WTC11 (cell line): ENCODE measurements around the gene TULP1. TPM values are rescaled to one million over a fixed set of nuclear protein-coding genes. Genes with fewer than 3 reads are reported as not detected.

Experiments used
- ATAC-seq: fragments of 200-7000 bp; cut with Tn5 transposase; 2 replicates; pipeline ENCODE4 v1.10.0; 2021; ENCODE audit warnings: mild to moderate bottlenecking, moderate library complexity
- CTCF ChIA-PET: fragments of 300-600 bp; sonication (Branson Sonifier 250); formaldehyde crosslinking; loops from one replicate; lab custom pipeline; 2021; ENCODE audit warnings: antibody characterized with exemption; lab: Charles Lee
- POLR2A ChIA-PET: fragments of 350-600 bp; sonication (Branson Sonifier 250); formaldehyde crosslinking; loops from one replicate; lab custom pipeline; 2021; ENCODE audit warnings: antibody characterized with exemption; lab: Charles Lee
- DNase-seq: peaks from one replicate; pipeline ENCODE4 v3.0.0; 2021; ENCODE audit warnings: low spot score
- H3K27ac Mint-ChIP-seq: 2 replicates; pipeline ENCODE4 v1.8.0; 2021; ENCODE audit warnings: mixed read lengths
- H3K27me3 Mint-ChIP-seq: 2 replicates; pipeline ENCODE4 v1.8.0; 2021; ENCODE audit warnings: low read depth, mild to moderate bottlenecking, moderate library complexity, mixed read lengths
- H3K36me3 Mint-ChIP-seq: 2 replicates; pipeline ENCODE4 v1.8.0; 2021; ENCODE audit warnings: mixed read lengths
- H3K4me1 Mint-ChIP-seq: 2 replicates; pipeline ENCODE4 v1.8.0; 2022; ENCODE audit warnings: mixed read lengths
- H3K4me3 Mint-ChIP-seq: 2 replicates; pipeline ENCODE4 v1.8.0; 2021; ENCODE audit warnings: mild to moderate bottlenecking, moderate library complexity, mixed read lengths
- H3K9me3 Mint-ChIP-seq: 2 replicates; pipeline ENCODE4 v1.8.0; 2021; ENCODE audit warnings: mixed read lengths
- EMX1 ChIP-seq: fragments of 250-450 bp; sonication (Bioruptor Pico); IDR thresholded peaks from 2 replicates; pipeline ENCODE4 v1.8.0; 2021; ENCODE audit warnings: mild to moderate bottlenecking
- ETV6 ChIP-seq: sonication (generic); formaldehyde crosslinking; IDR thresholded peaks from 2 replicates; pipeline ENCODE4 v1.8.1; 2022; ENCODE audit warnings: mild to moderate bottlenecking, missing genetic modification reagents
- FOXP1 ChIP-seq: sonication (generic); formaldehyde crosslinking; IDR thresholded peaks from 2 replicates; pipeline ENCODE4 v1.8.0; 2022; ENCODE audit warnings: missing genetic modification reagents, mild to moderate bottlenecking, moderate library complexity, borderline replicate concordance
- GTF2I ChIP-seq: fragments of 250-450 bp; sonication (Bioruptor Pico); conservative IDR thresholded peaks from 2 replicates; pipeline ENCODE4 v1.4.0; 2021; ENCODE audit warnings: mild to moderate bottlenecking
- KAT7 ChIP-seq: sonication (generic); formaldehyde crosslinking; IDR thresholded peaks from 2 replicates; pipeline ENCODE4 v1.8.1; 2023; ENCODE audit warnings: missing genetic modification reagents, mild to moderate bottlenecking, borderline replicate concordance
- NR1H2 ChIP-seq: sonication (generic); formaldehyde crosslinking; IDR thresholded peaks from 2 replicates; pipeline ENCODE4 v1.9.0; 2021; ENCODE audit warnings: mild to moderate bottlenecking, moderate library complexity, missing genetic modification reagents
- NR2C2 ChIP-seq: sonication (generic); formaldehyde crosslinking; IDR thresholded peaks from 2 replicates; pipeline ENCODE4 v1.8.0; 2022; ENCODE audit warnings: mild to moderate bottlenecking, missing genetic modification reagents
- RORB ChIP-seq: fragments of 250-450 bp; sonication (Bioruptor Pico); IDR thresholded peaks from 2 replicates; pipeline ENCODE4 v1.9.0; 2021; ENCODE audit warnings: mild to moderate bottlenecking
- SOX15 ChIP-seq: fragments of 250-450 bp; sonication (Bioruptor Pico); IDR thresholded peaks from 2 replicates; pipeline ENCODE4 v1.9.0; 2021; ENCODE audit warnings: mild to moderate bottlenecking
- TEAD4 ChIP-seq: sonication (generic); formaldehyde crosslinking; IDR thresholded peaks from 2 replicates; pipeline ENCODE4 v1.8.0; 2022; ENCODE audit warnings: mild to moderate bottlenecking, missing genetic modification reagents
- ZNF121 ChIP-seq: sonication (generic); formaldehyde crosslinking; IDR thresholded peaks from 2 replicates; pipeline ENCODE4 v1.8.0; 2023; ENCODE audit warnings: missing genetic modification reagents
- ZNF138 ChIP-seq: sonication (generic); formaldehyde crosslinking; conservative IDR thresholded peaks from 2 replicates; pipeline ENCODE4 v1.8.1; 2022; ENCODE audit warnings: mild to moderate bottlenecking, moderate library complexity, missing genetic modification reagents
- ZNF423 ChIP-seq: fragments of 250-450 bp; sonication (Bioruptor Pico); IDR thresholded peaks from 2 replicates; pipeline ENCODE4 v2.1.2; 2022; ENCODE audit warnings: mild to moderate bottlenecking, moderate library complexity
- total RNA-seq: library from RNA; stranded (reverse); gene quantifications from 3 replicates; pipeline ENCODE4 v1.2.3, GENCODE V29; 2021
- TF ChIP-seq, protein P1 (sequence below): sonication (generic); formaldehyde crosslinking; IDR thresholded peaks from 2 replicates; pipeline ENCODE4 v1.8.1; 2022; ENCODE audit warnings: low read depth, missing genetic modification reagents, borderline replicate concordance
- TF ChIP-seq, protein P2 (sequence below): fragments of 250-450 bp; sonication (Bioruptor Pico); IDR thresholded peaks from 2 replicates; pipeline ENCODE4 v2.1.2; 2022; ENCODE audit warnings: mild to moderate bottlenecking, moderate library complexity
- TF ChIP-seq, protein P3 (sequence below): sonication (generic); formaldehyde crosslinking; IDR thresholded peaks from 2 replicates; pipeline ENCODE4 v1.8.1; 2023; ENCODE audit warnings: mild to moderate bottlenecking, missing genetic modification reagents
- TF ChIP-seq, protein P4 (sequence below): sonication (generic); formaldehyde crosslinking; IDR thresholded peaks from 2 replicates; pipeline ENCODE4 v1.8.1; 2023; ENCODE audit warnings: mild to moderate bottlenecking, missing genetic modification reagents, moderate library complexity

TULP1 gene
- total RNA-seq, 1 experiment from 2014 or later, result 2.9 TPM

DNA sequence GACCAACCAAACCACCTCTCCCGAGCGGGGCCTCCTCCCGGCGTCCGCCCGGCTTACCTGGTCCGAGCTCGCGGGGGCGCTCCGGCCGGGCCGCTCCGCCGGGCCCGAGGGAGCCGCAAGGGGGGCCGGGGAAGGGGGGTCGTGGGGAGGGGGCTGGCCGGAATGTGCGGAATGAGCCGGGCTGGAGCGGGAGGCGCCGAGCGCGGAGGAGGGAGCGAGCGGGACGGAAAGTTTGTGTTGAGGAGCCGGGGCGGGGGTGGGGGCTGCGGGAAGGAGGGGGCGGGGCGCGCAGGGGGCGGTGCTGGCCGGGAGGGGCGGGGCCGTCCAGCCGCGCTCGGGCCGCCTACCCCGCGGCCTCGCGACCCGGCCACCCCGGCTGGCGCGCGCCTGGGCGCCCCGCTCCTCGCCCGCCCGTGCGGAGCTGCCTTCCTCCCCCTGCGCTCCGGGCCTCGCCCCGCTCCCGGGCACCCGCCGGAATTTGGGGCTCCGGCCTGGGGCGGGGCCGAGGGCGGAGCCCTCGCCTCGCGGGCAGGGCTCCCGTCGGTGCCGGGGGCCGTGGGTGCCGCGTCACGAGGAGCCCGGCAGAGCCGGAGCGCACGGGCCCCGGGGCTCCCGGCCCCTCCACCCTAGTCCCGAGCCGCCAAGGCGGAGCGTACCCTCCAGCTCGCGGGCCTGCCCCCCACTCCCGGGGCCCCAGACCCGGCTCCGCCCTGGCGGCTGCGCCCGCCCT is 15.7 kb downstream of the TULP1 start, which contains the start of gene TEAD3:
TEAD3 (minus strand) TSS at position 239 of the 730 bp plus-strand sequence.
- DNase-seq, result peak; percentile 89
- peaks cover 64% of the 10 kb centered on the region for H3K4me1 Mint-ChIP-seq
- no peaks in the 10 kb centered on the region for H3K36me3 Mint-ChIP-seq
- 0 out of 2 replicates have a peak, but pooled peaks have one; percentile 26 for TF ChIP-seq EMX1 (CRISPR knock-in tag)
- TF ChIP-seq SOX15 (CRISPR knock-in tag), result no peak
- no peak for TF ChIP-seq NR1H2 (CRISPR knock-in tag)
- no peak for TF ChIP-seq GTF2I (CRISPR knock-in tag)
- TF ChIP-seq ETV6 (CRISPR knock-in tag), result no peak; the same call in 1 of the 2 replicates
- TF ChIP-seq, protein P1, sequence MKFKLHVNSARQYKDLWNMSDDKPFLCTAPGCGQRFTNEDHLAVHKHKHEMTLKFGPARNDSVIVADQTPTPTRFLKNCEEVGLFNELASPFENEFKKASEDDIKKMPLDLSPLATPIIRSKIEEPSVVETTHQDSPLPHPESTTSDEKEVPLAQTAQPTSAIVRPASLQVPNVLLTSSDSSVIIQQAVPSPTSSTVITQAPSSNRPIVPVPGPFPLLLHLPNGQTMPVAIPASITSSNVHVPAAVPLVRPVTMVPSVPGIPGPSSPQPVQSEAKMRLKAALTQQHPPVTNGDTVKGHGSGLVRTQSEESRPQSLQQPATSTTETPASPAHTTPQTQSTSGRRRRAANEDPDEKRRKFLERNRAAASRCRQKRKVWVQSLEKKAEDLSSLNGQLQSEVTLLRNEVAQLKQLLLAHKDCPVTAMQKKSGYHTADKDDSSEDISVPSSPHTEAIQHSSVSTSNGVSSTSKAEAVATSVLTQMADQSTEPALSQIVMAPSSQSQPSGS, result no peak
- peak within 1 kb of the TSS; percentile 88 for H3K27ac Mint-ChIP-seq
- peak within 1 kb of the TSS; percentile 78 for H3K4me3 Mint-ChIP-seq
- peak; percentile 38 for ATAC-seq
- H3K9me3 Mint-ChIP-seq, result no peaks in the 10 kb centered on the region
- CTCF ChIA-PET, result interaction anchor here (1.0 to 2.1 kb wide), 15 partner anchors 9 to 240 kb away, joined by 3 to 9 read pairs (median 6); partner anchors contain the start of genes ARMC12, PPARD, RPL10A and ZNF76
- peaks cover 23% of the 10 kb centered on the region for H3K27me3 Mint-ChIP-seq
- POLR2A ChIA-PET, result interaction anchor here (0.6 to 5.3 kb wide), 18 partner anchors 7 to 243 kb away, joined by 3 to 54 read pairs (median 3); partner anchors contain the start of genes FANCE and ZNF76

DNA sequence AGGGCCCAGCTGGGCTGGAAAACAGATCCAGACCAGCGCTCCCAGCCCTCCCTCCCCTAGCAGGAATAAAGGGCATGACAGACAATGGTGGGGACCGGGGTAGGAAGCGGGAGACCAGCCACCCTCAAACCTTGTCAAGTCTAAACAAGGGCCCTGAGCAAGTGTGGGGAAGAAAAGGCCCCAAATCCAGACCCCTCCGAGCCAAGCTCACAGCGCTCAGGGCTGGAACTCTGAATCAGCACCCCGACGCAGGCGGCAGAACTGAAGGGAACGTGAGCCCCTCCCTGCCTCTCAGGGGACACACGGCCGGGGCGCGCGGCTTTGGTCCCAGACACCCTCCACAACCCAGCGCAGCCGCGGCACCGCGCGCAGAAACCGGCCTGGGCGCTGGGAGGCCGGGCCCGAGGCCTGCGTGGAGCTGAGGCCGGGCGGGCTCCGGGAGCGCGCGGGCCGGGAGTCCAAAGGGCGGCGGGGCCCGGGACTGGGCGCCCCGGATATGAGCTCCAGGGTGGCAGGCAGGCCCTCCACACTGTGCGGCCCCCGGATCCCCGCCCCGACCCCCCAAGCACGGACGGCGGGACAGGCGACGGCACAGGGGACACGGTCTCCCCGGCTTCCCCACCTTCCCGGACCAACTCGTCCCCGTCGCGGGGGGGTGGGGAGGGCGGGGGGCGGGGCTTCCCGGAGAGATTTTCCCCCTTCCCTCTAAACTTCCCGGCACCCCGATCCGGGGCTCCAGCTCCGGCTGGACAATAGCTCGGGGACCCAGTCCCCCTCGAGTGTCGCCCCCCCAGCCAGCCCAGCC is 16.5 kb downstream of the TULP1 start:
- TF ChIP-seq GTF2I (CRISPR knock-in tag), result 0 out of 2 replicates have a peak, but pooled peaks have one; percentile 6
- peak; percentile 79 for TF ChIP-seq ZNF121
- TF ChIP-seq TEAD4, result no peak
- TF ChIP-seq ZNF423 (CRISPR knock-in tag), result 0 out of 2 replicates have a peak, but pooled peaks have one; percentile 7
- TF ChIP-seq, all 79 proteins: peak for 3
- Mint-ChIP-seq H3K27ac (peak overlapping the region; percentile 51; the same call in 1 of the 2 replicates), H3K4me3 (peak overlapping the region; percentile 78), H3K36me3 (no peaks in the 10 kb centered on the region), H3K4me1 (peaks cover 70% of the 10 kb centered on the region), H3K27me3 (peaks cover 23% of the 10 kb centered on the region), H3K9me3 (no peaks in the 10 kb centered on the region)
- ATAC-seq (no peak), DNase-seq (peak; percentile 51)
- CTCF ChIA-PET, result interaction anchor here (0.8 to 2.1 kb wide), 11 partner anchors 8 to 237 kb away, joined by 3 to 9 read pairs (median 5); partner anchors contain the start of genes RPL10A and ZNF76
- POLR2A ChIA-PET, result interaction anchor here (0.6 to 5.3 kb wide), 10 partner anchors 10 to 244 kb away, joined by 3 to 54 read pairs (median 3); no protein-coding TSS in a partner anchor

DNA sequence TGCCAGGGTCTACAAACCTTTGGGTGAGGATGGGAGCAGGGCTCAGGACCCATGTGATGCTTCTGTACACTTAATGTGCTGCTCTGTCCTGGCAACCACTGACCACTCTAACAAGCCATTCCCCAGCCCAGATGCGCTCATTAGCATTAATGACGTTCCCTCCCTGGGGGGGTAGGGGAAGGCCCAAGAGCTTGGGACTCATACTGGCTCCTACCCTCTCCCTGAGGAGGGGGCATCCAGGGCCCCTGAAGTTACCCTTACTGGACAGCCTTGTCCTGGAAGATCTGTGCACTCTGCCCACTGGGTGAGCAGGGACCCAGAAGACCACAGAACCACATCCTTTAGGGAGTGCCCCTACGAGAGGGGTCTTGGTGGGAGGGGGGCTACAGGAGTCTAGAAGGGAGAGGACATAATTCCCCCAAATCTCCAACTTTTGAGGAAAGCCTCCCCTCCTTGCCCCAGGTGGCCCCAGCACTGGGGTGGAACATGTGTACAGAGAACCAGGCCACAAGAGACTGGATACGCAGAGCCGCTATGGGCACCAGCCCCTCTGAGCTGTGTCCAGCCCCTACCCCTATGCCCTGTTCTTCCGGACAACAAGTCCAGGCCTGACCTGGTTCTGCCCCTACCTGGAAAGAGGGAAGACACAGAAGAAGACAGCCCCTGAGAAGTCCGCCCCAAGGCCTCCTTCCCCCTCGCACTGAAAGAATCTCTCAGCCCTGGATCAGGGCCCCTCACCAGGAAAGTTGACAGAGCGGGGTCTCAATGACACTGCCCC is 17.2 kb downstream of the TULP1 start:
- CTCF ChIA-PET, result interaction anchor here (0.7 to 2.1 kb wide), 5 partner anchors 9 to 343 kb away, joined by 3 to 9 read pairs (median 5); no protein-coding TSS in a partner anchor
- Mint-ChIP-seq H3K4me3 (peak overlapping the region; percentile 78), H3K27ac (no peak overlapping the region), H3K27me3 (peaks cover 23% of the 10 kb centered on the region), H3K9me3 (no peaks in the 10 kb centered on the region), H3K4me1 (peaks cover 70% of the 10 kb centered on the region), H3K36me3 (no peaks in the 10 kb centered on the region)
- TF ChIP-seq ZNF138 (CRISPR knock-in tag) (no peak), ZNF121 (no peak), FOXP1 (CRISPR knock-in tag) (no peak), RORB (CRISPR knock-in tag) (no peak), EMX1 (CRISPR knock-in tag) (no peak), NR2C2 (CRISPR knock-in tag) (no peak), KAT7 (CRISPR knock-in tag) (no peak)
- TF ChIP-seq, protein P2, sequence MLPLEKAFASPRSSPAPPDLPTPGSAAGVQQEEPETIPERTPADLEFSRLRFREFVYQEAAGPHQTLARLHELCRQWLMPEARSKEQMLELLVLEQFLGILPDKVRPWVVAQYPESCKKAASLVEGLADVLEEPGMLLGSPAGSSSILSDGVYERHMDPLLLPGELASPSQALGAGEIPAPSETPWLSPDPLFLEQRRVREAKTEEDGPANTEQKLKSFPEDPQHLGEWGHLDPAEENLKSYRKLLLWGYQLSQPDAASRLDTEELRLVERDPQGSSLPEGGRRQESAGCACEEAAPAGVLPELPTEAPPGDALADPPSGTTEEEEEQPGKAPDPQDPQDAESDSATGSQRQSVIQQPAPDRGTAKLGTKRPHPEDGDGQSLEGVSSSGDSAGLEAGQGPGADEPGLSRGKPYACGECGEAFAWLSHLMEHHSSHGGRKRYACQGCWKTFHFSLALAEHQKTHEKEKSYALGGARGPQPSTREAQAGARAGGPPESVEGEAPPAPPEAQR (CRISPR knock-in tag), result no peak
- TF ChIP-seq, protein P3, sequence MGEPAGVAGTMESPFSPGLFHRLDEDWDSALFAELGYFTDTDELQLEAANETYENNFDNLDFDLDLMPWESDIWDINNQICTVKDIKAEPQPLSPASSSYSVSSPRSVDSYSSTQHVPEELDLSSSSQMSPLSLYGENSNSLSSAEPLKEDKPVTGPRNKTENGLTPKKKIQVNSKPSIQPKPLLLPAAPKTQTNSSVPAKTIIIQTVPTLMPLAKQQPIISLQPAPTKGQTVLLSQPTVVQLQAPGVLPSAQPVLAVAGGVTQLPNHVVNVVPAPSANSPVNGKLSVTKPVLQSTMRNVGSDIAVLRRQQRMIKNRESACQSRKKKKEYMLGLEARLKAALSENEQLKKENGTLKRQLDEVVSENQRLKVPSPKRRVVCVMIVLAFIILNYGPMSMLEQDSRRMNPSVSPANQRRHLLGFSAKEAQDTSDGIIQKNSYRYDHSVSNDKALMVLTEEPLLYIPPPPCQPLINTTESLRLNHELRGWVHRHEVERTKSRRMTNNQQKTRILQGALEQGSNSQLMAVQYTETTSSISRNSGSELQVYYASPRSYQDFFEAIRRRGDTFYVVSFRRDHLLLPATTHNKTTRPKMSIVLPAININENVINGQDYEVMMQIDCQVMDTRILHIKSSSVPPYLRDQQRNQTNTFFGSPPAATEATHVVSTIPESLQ, result no peak
- TF ChIP-seq, protein P4, sequence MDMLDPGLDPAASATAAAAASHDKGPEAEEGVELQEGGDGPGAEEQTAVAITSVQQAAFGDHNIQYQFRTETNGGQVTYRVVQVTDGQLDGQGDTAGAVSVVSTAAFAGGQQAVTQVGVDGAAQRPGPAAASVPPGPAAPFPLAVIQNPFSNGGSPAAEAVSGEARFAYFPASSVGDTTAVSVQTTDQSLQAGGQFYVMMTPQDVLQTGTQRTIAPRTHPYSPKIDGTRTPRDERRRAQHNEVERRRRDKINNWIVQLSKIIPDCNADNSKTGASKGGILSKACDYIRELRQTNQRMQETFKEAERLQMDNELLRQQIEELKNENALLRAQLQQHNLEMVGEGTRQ, result no peak
- ATAC-seq (no peak), DNase-seq (no peak)
- POLR2A ChIA-PET, result interaction anchor here (1.3 to 5.3 kb wide), 4 partner anchors 9 to 244 kb away, joined by 3 to 54 read pairs (median 20); no protein-coding TSS in a partner anchor
